Lung (tissue), 12 donors: ENCODE data around the gene AFAP1L2. TPM values are rescaled to one million over a fixed set of nuclear protein-coding genes. Genes with fewer than 3 reads are reported as not detected.

Source experiments
- ATAC-seq: fragments of 200-7000 bp; cut with Tn5 transposase; one replicate; pipeline ENCODE4 v1.9.1; 2020; ENCODE audit warnings: moderate number of reproducible peaks; ENCODE audit not compliant: insufficient read depth, low FRiP score
- DNase-seq, 3 donors: peaks; one replicate each; pipeline ENCODE4 v3.0.0-alpha.2; 2013 to 2017
- H3K27ac ChIP-seq, 2 donors: one replicate each; pipeline ENCODE4 v1.5.1; 2013; ENCODE audit warnings: mild to moderate bottlenecking in 2 of 2, moderate library complexity in 2 of 2, control low read depth in 1 of 2, inconsistent platforms in 1 of 2, low read depth in 1 of 2, low read length in 1 of 2
- H3K27me3 ChIP-seq, 3 donors: one replicate each; pipeline ENCODE4 v1.5.1; 2013; ENCODE audit warnings: low read length in 2 of 3; ENCODE audit not compliant: control insufficient read depth in 3 of 3, insufficient read depth in 3 of 3
- H3K36me3 ChIP-seq, 4 donors: one replicate each; pipeline ENCODE4 v1.5.1; 2013; ENCODE audit warnings: low read length in 4 of 4, mild to moderate bottlenecking in 1 of 4, moderate library complexity in 1 of 4; ENCODE audit not compliant: control insufficient read depth in 4 of 4, insufficient read depth in 4 of 4
- H3K4me1 ChIP-seq, 5 donors: one replicate each; pipeline ENCODE4 v1.5.1; 2013; ENCODE audit warnings: low read length in 5 of 5, mild to moderate bottlenecking in 2 of 5, moderate library complexity in 1 of 5; ENCODE audit not compliant: control insufficient read depth in 5 of 5, insufficient read depth in 5 of 5
- H3K4me3 ChIP-seq: one replicate; pipeline ENCODE4 v1.5.1; 2013; ENCODE audit warnings: mild to moderate bottlenecking, control low read depth, moderate library complexity
- H3K9ac ChIP-seq, 2 donors: one replicate each; pipeline ENCODE4 v1.5.1; 2013; ENCODE audit warnings: low read length in 2 of 2, control low read depth in 1 of 2; ENCODE audit not compliant: insufficient read depth in 1 of 2
- H3K9me3 ChIP-seq, 4 donors: one replicate each; pipeline ENCODE4 v1.5.1; 2013; ENCODE audit warnings: low read length in 3 of 4, mild to moderate bottlenecking in 1 of 4, moderate library complexity in 1 of 4; ENCODE audit not compliant: control insufficient read depth in 4 of 4, insufficient read depth in 3 of 4
- WGBS, 2 donors: extraction: QIAGEN DNeasy Blood & Tissue Kit; methylation state at CpG; one replicate each; pipeline ENCODE4 v1.1.7; 2013; 5-methylcytosine and 5-hydroxymethylcytosine counted together
- polyA plus RNA-seq, 2 donors: library from polyadenylated mRNA; stranded (reverse); fragments of 200-250 nt; gene quantifications; one replicate each; pipeline ENCODE4 v1.2.1, GENCODE V29; 2013
- total RNA-seq, 2 donors: library from RNA; depleted of rRNA in 1 of 2; stranded (reverse); fragments of >200 nt in 1 of 2; gene quantifications; one replicate each; pipeline ENCODE4 v1.2.1, GENCODE V29; 2014 to 2021
- TF ChIP-seq, protein P1 (sequence below): IDR thresholded peaks from 2 replicates; pipeline ENCODE4 v1.5.1; 2012; ENCODE audit warnings: mild to moderate bottlenecking; ENCODE audit errors: control extremely low read depth, extremely low read depth
- donor health status: control.
- donor health status: control.
- donor health status: Bipolar disorder and iron deficiency.
- donor health status: healthy.
- donor health status: DM: yes; HTN: yes; CAD: no.

The AFAP1L2 gene
- total and polyA plus RNA-seq, 4 donors = 2.0 to 21.0 (median 5.8) TPM

DNA sequence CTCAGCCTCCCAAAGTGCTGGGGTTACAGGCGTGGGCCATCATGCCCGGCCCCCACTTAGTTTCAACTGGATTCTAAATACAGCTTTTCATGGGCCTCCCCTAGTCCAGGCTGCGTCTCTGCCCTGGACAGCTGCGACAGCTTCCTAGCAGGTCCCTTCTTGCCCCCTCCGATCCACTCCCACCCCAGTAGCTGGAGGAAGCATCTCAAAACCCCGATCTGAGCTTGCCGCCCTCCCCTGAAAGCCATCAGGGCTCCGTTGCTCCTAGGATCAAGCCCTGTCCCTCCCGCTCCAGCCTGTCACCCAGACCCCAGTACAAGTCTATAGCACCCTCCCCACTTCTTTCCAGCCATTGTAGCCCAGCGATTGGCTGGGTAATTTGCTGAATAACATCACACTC lies 100.7 kb downstream of the AFAP1L2 start:
- WGBS, 2 donors = 68 to 70% methylated on average over 10 of the region's 10 CpGs

DNA sequence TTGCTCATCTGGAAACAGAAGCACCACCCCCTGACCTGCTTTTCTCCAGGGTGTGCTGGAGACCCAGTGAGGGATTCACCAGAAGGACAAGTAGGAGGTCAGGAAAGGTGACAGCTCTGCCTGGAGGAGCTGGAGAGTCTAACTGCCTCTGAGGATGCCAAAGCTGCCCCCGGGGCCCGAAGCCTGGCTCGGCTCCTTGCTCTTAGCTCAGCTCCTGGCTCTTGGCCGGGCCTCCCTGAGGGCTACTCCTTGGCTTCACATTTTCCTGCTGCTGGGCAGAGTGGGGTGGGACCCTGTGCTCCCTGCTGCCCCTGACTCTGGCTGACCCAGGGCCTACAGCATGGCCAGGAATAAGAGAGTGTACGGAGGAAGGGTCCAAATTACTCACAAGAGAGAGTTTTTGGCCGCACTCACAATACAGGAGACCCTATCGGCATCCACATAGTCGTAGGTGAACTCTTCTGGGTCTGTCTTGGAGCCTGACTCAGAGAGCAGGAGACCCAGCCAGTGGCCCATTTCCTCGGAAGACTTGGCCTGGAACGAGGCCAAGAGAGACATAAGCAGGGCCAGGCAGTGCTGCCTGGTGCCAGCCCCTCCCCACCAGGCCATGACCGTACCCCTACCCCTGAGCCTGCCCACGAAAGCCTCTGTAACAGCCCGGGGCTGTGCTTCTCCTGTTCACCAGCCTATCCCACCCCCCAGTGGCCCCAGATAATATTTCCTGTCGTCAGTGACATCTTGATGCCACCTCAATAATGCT lies 102.2 kb downstream of the AFAP1L2 start:
- H3K36me3 ChIP-seq = peaks cover 0 to 20% (median 12%) of the 10 kb centered on the region in 4 donors
- H3K9ac ChIP-seq = no peak overlapping the region
- no peaks in the 10 kb centered on the region for H3K27me3 ChIP-seq
- H3K9me3 ChIP-seq = no peaks in the 10 kb centered on the region
- H3K27ac ChIP-seq = no peak overlapping the region
- ATAC-seq (no peak), DNase-seq (no peak)
- peaks cover 0 to 9% (median 8%) of the 10 kb centered on the region in 5 donors for H3K4me1 ChIP-seq
- WGBS, 2 donors = 62 to 74% methylated on average over 14 of the region's 14 CpGs
- TF ChIP-seq, protein P1, sequence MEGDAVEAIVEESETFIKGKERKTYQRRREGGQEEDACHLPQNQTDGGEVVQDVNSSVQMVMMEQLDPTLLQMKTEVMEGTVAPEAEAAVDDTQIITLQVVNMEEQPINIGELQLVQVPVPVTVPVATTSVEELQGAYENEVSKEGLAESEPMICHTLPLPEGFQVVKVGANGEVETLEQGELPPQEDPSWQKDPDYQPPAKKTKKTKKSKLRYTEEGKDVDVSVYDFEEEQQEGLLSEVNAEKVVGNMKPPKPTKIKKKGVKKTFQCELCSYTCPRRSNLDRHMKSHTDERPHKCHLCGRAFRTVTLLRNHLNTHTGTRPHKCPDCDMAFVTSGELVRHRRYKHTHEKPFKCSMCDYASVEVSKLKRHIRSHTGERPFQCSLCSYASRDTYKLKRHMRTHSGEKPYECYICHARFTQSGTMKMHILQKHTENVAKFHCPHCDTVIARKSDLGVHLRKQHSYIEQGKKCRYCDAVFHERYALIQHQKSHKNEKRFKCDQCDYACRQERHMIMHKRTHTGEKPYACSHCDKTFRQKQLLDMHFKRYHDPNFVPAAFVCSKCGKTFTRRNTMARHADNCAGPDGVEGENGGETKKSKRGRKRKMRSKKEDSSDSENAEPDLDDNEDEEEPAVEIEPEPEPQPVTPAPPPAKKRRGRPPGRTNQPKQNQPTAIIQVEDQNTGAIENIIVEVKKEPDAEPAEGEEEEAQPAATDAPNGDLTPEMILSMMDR = no peak
- H3K4me3 ChIP-seq = no peak overlapping the region

More for the DNA sequence above, 100.7 kb downstream of the AFAP1L2 start:
- no peak overlapping the region for H3K4me3 ChIP-seq
- H3K27ac ChIP-seq = no peak overlapping the region
- ATAC-seq (no peak), DNase-seq (no peak)
- no peaks in the 10 kb centered on the region for H3K27me3 ChIP-seq
- no peaks in the 10 kb centered on the region for H3K9me3 ChIP-seq
- H3K36me3 ChIP-seq = peaks cover 0 to 16% (median 6%) of the 10 kb centered on the region in 4 donors
- TF ChIP-seq, protein P1 = no peak
- no peak overlapping the region for H3K9ac ChIP-seq
- H3K4me1 ChIP-seq = peaks cover 0 to 14% (median 8%) of the 10 kb centered on the region in 5 donors

GRCh38 chr10:114301177-114301576 lies 103.1 kb downstream of the AFAP1L2 start:
- TF ChIP-seq, protein P1 = no peak
- Histone ChIP-seq H3K9me3 (peaks cover 0 to 5% (median 3%) of the 10 kb centered on the region in 4 donors), H3K9ac (no peak overlapping the region), H3K4me3 (no peak overlapping the region), H3K27ac (no peak overlapping the region), H3K4me1 (peaks cover 0 to 9% (median 8%) of the 10 kb centered on the region in 5 donors), H3K27me3 (no peaks in the 10 kb centered on the region), H3K36me3 (peaks cover 4 to 28% (median 17%) of the 10 kb centered on the region in 4 donors)
- no peak for ATAC-seq
- DNase-seq = no peak
- WGBS, 2 donors = 96 to 99% methylated on average over 9 of the region's 9 CpGs
